ENCODE data around the gene SMYD3. TPM values are rescaled to one million over a fixed set of nuclear protein-coding genes. Genes with fewer than 3 reads are reported as not detected.

The SMYD3 gene
- total RNA-seq, 1 donor from 2014 or later = 22.3 TPM

- Histone ChIP-seq H3K27me3 (no peaks in the 10 kb centered on the region), H3K27ac (no peak overlapping the region), H3K4me3 (no peak overlapping the region), H3K36me3 (no peaks in the 10 kb centered on the region), H3K9me3 (no peaks in the 10 kb centered on the region), H3K4me1 (no peaks in the 10 kb centered on the region)
- no peak for DNase-seq (ENCODE audit: extremely low spot score in 2 of 2)
- intact Hi-C loops (cut with DNase I) = no loop called here
- no peak for TF ChIP-seq POLR2A (IDR thresholded peaks at IDR 0.05)
- TF ChIP-seq, protein P1, sequence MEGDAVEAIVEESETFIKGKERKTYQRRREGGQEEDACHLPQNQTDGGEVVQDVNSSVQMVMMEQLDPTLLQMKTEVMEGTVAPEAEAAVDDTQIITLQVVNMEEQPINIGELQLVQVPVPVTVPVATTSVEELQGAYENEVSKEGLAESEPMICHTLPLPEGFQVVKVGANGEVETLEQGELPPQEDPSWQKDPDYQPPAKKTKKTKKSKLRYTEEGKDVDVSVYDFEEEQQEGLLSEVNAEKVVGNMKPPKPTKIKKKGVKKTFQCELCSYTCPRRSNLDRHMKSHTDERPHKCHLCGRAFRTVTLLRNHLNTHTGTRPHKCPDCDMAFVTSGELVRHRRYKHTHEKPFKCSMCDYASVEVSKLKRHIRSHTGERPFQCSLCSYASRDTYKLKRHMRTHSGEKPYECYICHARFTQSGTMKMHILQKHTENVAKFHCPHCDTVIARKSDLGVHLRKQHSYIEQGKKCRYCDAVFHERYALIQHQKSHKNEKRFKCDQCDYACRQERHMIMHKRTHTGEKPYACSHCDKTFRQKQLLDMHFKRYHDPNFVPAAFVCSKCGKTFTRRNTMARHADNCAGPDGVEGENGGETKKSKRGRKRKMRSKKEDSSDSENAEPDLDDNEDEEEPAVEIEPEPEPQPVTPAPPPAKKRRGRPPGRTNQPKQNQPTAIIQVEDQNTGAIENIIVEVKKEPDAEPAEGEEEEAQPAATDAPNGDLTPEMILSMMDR (IDR thresholded peaks at IDR 0.05) = no peak
These were observed 319.2 kb downstream of the SMYD3 start for GRCh38 chr1:246187834-246188372.

GRCh38 chr1:246184503-246184902, 322.6 kb downstream of the SMYD3 start:
- no peaks in the 10 kb centered on the region for H3K4me1 ChIP-seq
- intact Hi-C loops (cut with DNase I) = no loop called here
- H3K27ac ChIP-seq = no peak overlapping the region
- no peak for DNase-seq (ENCODE audit: extremely low spot score in 2 of 2)
- H3K27me3 ChIP-seq = no peaks in the 10 kb centered on the region
- H3K4me3 ChIP-seq = no peak overlapping the region
- no peaks in the 10 kb centered on the region for H3K9me3 ChIP-seq
- TF ChIP-seq POLR2AphosphoS5 (IDR thresholded peaks at IDR 0.05; ENCODE audit: insufficient read depth in 1 of 2, low read depth in 1 of 2) = no peak
- TF ChIP-seq, protein P1 (IDR thresholded peaks at IDR 0.05) = no peak
- TF ChIP-seq POLR2A (IDR thresholded peaks at IDR 0.05) = no peak
- no peaks in the 10 kb centered on the region for H3K36me3 ChIP-seq

DNA sequence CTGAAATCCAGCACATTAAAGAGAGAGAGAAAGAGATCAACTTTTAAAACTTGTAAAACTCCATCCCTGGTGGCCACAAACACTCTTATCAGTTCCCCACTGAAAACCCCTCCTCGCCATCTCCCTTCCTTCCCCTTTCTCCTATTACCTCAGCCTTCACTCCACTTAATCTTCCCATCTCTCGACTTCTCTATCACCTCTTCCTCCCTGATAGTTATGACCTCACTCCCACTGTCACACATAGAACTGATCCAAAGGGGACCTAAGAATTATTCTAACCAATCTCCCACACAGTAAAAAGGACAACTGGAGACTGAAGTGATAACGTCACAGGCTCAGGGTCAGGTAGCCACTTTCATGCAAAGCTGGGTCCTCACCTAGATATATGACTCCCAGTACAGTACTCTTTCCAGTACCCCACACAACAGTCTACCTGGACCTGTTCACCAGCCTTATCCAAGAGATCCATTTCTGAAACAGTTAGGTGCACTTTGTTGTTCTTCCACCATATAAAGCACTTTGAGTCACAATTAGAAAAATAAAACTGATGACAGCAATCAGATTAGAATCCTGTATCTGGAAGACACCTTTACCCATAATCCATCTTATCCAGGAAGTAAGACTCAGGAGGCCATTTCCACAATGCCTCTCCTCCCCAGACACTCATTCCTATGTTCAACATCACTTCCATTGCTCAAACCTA, 324.8 kb downstream of the SMYD3 start:
- intact Hi-C loops (cut with DNase I) = no loop called here
- Histone ChIP-seq H3K27ac (no peak overlapping the region), H3K36me3 (no peaks in the 10 kb centered on the region), H3K4me1 (no peaks in the 10 kb centered on the region), H3K9me3 (no peaks in the 10 kb centered on the region), H3K27me3 (no peaks in the 10 kb centered on the region), H3K4me3 (no peak overlapping the region)
- TF ChIP-seq, protein P1 (IDR thresholded peaks at IDR 0.05) = no peak
- TF ChIP-seq POLR2AphosphoS5 (IDR thresholded peaks at IDR 0.05; ENCODE audit: insufficient read depth in 1 of 2, low read depth in 1 of 2) (no peak), POLR2A (IDR thresholded peaks at IDR 0.05) (no peak)
- no peak for DNase-seq (ENCODE audit: extremely low spot score in 2 of 2)

- H3K36me3 ChIP-seq = no peaks in the 10 kb centered on the region
- no peak overlapping the region for H3K27ac ChIP-seq
- no peak overlapping the region for H3K4me3 ChIP-seq
- H3K27me3 ChIP-seq = no peaks in the 10 kb centered on the region
- no peak for TF ChIP-seq POLR2A (IDR thresholded peaks at IDR 0.05)
- TF ChIP-seq, protein P1 (IDR thresholded peaks at IDR 0.05) = no peak
- TF ChIP-seq POLR2AphosphoS5 (IDR thresholded peaks at IDR 0.05; ENCODE audit: insufficient read depth in 1 of 2, low read depth in 1 of 2) = no peak
- intact Hi-C loops (cut with DNase I) = no loop called here
- H3K4me1 ChIP-seq = no peaks in the 10 kb centered on the region
- no peaks in the 10 kb centered on the region for H3K9me3 ChIP-seq
- no peak for DNase-seq (ENCODE audit: extremely low spot score in 2 of 2)
These were observed 325.8 kb downstream of the SMYD3 start for GRCh38 chr1:246181241-246181640.

DNA sequence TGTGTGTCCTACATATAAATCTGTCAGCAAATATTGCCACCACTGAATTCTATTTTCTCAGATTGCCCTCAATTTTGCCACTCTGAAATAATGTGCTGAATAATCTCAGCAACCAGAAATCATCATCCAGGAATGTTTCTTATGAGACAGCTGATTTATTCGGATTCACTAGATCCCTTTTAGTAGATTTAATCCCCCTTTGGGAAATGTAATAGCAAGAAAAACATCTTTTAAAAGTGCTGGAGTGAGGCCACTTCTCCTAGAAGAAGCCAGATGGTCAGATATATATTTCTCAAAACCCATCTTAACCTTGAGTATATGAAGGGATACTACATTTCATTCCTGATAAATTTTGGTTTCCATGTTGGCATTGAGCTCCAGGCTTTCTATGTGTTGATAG, 327.7 kb downstream of the SMYD3 start:
- no peaks in the 10 kb centered on the region for H3K36me3 ChIP-seq
- no peaks in the 10 kb centered on the region for H3K27me3 ChIP-seq
- TF ChIP-seq POLR2AphosphoS5 (IDR thresholded peaks at IDR 0.05; ENCODE audit: insufficient read depth in 1 of 2, low read depth in 1 of 2) = no peak
- TF ChIP-seq, protein P1 (IDR thresholded peaks at IDR 0.05) = no peak
- no peak for TF ChIP-seq POLR2A (IDR thresholded peaks at IDR 0.05)
- no peak overlapping the region for H3K27ac ChIP-seq
- H3K4me1 ChIP-seq = no peaks in the 10 kb centered on the region
- no peak for DNase-seq (ENCODE audit: extremely low spot score in 2 of 2)
- no peaks in the 10 kb centered on the region for H3K9me3 ChIP-seq
- H3K4me3 ChIP-seq = no peak overlapping the region
- intact Hi-C loops (cut with DNase I) = no loop called here
